Suppressor macrophage treated with lipopolysaccharide for 4 hours (primary cell): ENCODE measurements around the gene CACTIN.

ENCODE experiments used
- DNase-seq: peaks from one replicate; pipeline ENCODE4 v3.0.0-alpha.2; 2020

Gene CACTIN

DNA sequence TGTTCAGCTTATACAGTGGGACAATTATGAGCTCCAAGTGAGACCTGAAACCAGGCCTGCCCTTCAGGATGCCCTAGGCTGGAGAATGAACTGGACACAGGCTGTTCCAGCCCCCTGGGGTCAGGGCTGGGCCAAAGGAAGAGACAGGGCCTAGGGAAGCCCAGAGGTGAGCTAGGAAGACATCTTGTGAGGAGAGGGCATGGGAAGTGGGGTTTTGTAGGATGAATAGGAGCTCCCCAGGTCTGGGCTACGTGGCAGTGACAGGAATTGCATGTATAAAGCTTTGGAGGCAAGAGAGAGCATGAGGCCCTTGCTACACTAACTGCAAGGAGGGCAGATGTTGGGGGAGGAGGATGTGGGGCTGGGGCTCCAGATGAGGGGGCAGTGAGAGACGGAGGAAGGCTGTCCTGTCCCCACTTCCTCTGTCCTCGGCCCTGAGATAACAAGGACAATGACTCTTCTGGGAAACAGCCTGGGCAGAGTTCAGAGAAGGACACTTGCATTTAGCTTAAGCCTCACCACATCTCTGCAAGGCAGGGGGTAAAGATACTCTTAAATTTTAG, 18.4 kb downstream of the CACTIN start:
- no peak for DNase-seq

DNA sequence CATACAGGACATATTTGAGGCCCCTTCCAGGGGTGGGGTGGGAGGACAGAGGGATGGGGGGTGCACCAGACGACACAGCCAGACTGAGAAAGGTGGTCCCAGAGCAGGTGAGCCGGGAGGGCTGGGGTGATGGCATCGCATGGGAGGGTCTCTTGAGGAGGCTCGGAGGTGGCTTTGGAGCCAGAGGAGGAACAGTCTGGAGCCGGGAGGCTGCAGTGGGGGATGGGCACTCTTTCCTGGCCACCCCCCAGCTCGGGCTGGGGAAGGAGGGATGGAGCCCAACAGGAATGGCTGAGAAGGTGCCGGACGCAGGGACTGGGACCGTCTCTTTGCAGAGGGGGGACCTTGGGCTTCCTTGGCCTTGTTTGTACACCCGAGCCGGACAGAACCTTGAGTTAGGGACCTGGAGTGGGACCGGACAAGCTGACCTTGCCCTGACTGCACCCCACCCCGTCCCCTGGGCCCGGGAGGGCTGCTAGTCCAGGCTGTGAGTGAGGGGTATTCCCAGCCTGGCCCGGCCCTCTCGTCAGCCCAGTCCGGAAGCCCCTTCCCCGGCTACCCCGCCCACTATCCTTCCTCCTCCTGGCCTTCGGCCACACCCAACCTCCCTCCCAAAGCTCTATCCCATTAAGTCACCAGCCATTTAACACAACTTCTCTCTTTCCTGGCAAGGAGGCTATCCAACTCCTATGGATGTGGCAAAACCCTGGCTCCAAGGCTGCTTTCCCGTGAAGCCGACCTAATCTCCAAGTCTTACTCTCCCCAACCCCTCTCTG, 19.1 kb downstream of the CACTIN start:
- DNase-seq: peak; percentile 42

DNA sequence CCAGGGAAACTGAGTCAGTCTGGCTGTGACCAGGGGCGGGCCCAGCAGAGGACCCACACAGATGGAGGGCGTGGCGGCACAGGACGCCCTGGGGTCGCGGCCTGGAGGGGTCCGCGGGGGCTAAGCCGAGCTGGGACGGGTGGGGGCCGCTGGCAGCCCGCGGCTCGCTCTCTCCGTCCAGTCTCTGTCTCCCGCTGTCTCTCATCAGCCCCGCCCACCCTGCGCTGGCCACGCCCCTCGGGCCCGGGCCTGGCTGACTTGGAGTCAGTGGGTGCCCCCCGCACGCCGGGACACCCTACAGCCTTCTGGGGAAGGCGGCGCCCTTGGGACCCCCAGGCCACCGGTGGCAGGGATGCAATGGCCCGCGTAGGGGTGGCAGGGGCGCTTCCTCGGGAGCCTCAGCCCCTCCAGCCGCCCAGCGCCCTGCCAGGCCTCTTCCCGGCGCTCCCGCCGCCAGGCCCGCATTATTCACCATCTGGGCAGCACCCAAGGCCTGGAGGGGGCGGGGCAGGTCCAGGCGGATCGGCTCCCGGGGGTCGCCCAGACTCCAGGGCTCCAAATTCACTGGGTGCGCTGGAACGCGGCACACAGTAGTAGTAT, 19.8 kb downstream of the CACTIN start, which contains the start of gene TBXA2R:
Gene TBXA2R (minus strand): TSS at position 186 of the 600 bp plus-strand sequence. CDS start 6,241 bp downstream, outside the sequence.
- peak; percentile 58 for DNase-seq

DNA sequence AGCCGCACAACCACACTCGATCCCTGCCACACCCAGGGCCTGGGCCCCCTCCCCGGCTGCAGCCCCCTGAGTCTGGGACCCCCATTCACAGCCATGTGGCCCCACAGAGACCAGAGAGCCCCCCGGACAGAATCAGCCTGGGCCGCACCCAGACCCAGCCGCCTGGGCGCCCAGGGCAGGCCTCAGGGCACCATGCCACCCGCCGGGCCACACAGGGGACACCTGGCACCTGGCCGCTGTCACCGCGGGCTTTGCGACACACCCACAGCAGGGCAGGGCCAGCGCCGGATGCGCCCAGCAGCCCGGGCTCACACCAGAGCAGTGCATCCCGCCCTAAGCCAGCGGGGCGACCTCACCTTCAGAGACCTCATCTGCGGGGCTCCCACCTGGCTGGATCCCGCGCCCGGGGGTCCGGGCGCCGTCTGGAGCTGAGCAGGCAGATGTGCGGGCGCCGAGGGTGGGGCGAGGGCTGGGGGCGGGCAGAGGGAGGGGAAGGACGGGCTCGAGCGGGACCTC, 20.4 kb downstream of the CACTIN start:
- DNase-seq: no peak

DNA sequence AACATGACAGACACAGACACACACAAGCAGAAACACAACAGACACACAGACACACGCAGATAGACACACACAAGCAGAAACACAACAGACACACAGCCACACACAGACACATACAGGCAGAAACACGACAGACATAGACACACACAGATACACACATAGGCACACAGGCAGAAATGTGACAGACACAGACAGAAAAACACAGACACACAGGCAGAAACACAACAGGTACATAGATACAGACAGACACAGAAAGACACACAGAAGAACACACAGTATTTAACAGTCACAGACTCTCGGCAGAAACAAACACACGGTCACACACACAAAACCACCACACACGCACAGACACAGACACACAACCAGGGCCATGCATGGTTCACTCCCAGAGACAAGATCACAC, 20.8 kb downstream of the CACTIN start:
- no peak for DNase-seq

DNA sequence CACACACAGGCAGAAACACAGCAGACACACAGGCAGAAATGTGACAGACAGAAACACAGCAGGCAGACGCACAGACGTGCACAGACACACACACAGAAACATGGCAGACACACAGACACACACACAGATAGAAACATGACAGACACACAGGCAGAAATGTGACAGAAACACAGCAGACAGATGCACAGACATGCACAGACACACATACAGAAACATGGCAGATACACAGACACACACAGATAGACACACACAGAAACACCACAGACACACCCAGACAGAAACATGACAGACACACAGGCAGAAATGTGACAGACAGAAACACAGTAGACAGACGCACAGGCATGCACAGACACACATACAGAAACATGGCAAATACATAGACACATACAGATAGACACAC, 21.2 kb downstream of the CACTIN start:
- no peak for DNase-seq

DNA sequence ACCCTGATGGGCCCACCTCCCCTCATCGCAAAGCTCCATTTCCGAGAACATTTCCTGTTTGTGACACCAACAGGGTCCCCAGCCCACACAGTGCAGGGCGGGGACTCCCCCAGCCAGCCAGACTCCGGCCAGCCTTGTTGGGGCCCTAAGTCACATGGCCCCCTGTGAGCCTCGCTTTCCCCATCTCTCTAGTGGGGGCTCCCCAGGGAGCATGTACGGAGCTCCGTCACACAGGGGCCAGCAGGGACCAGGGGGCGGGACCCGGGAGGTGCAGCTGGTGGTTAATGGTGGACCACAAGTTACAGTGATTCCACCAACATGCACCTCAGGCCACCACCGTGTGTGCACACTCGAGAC, 21.6 kb downstream of the CACTIN start:
- DNase-seq: no peak

DNA sequence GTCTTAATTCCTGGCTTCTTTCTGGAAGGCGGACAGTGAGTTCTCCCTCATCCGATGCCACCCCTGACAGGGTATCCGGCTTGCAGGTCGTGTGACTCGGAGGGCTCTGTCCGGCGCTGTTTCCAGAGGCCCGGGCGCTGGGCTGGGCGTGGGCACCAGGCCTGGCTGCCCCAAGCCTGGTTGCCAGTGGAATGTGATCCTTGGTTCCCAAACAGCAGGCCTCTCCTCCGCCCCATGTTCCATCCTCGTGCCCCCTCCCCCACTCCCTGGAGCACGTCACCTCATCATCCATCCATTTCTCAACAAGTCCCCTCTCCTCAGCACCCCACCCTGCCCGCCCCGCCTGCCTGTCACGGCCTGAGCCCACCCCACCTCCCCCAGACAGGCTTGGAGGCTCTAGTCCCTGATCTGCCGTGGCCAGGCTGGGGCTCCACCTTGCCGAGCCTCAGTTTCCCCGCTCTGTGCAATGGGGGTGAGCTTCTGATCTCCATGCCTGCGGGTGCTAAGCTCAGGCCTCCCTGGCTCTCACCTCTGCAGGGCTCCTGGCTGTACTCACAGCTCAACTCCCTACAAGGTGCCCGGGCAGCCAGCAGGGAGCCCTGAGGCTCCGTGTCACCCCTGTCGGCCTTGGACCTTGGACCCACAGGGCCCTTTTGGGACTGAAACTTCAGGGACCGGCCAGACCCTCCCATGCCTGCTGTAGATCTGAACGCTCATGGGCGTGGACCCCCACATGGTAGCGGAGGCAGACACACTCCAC, 22.2 kb downstream of the CACTIN start:
- no peak for DNase-seq

DNA sequence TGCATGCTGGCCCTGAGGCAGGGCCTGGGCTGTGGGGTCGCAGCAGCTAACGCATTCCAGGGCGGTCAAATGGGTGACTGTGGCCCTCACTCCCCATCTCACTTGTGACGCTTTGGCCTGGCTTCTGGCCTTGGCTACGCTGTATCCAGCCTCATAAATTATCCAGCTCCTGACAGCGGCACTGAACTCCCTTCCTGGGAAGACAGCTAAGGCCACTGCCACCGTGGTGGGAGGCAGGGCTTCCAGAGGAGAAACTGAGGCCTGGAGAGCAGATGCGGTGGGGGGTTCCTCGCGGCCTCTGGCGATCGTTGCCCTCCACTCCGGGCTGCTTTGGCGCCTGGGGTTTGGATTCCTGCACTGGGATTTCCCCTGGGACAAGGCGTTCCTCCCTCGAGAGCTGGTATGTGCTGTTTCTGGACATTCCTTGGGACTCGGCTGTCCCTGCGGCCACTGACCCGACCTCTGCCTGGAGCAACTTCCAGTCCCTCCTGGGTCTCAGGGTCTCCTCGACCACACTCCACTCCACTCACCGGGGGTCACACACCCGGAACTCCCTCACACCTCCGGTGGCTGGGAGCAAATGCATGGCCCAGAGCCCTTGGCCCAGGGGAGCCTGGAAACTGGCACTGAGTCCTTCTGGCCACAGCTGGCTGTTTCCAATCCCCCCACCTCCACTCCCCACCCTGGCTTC, 23.3 kb downstream of the CACTIN start:
- no peak for DNase-seq

DNA sequence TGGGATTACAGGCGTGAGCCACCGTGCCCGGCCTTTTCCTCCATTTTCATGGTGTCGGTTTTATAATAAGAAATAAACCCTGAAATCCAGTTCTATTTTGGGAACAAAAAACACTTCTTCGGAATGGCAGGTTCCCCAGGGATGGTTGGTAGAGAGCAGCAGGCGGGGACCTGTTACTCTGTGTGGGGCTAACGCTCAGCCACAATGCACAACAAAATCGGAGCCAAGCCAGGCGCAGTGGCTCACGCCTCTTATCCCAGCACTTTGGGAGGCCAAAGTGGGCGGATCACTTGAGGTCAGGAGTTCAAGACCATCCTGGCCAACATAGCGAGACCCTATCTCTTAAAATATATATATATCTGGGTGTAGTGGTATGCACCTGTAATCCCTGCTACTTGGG, 25.6 kb downstream of the CACTIN start:
- DNase-seq: no peak

DNA sequence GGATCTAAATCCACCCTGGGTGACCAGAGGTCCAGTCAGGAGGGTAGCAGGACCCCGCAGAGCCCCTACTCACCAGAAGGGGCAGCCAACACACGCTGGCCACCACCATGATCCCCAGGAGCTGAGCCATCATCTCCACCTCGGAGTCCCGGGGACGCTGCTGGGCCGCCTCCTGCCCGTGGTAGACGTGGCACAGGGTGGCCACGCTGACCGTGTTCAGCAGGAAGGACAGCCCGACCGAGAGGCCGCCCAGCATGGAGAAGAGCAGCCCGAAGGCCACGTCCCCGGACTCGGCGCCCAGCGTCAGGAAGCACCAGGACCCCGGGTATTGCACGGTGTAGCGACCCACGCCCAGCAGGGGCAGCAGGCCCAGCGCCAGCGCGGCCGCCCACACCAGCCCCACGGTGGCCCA, 26.8 kb downstream of the CACTIN start:
- DNase-seq: no peak

DNA sequence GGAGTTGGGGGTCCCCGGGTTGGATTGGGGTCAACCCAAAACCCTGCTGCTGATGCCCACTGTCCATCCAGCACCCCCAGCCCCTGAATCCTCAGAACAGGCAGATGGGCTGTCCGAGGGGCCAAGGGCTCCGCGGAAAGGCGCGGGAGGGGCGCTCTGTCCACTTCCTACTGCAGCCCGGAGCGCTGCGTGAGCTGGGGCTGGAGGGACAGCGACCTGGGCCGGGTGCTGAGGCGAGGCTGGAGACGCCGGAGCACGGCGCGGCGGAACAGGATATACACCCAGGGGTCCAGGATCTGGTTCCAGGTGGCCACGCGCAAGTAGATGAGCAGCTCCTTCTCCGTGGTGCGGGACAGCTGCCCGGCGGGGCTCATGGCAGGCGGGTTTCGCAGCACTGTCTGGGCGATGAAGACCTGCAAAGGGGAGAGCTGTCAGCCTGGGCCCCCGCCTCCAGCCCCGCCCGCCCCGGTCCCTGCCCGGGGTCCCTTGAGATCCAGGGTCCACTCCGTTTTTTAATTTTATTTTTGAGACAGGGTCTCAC, 31.0 kb downstream of the CACTIN start:
- no peak for DNase-seq

DNA sequence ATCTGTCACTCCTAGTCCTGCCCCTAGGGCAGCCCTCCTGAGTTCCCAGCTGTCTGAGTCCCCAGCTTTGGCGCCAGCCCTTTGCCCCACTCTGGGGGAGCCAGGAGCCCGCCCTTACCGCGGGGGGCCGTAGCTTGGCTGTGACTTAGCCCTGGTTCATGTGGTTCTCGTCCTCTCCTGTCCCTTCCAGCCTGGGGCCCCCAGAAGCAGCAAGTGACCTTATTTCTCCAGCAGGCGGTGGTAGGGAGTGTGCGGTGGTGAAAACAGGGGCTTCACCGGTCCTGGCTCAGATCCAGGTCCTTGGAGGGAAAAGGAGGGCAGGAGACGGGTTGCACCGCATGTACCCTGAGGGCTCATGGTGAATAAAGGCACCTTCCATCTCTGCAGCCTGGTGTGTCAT, 33.4 kb downstream of the CACTIN start:
- DNase-seq: no peak

DNA sequence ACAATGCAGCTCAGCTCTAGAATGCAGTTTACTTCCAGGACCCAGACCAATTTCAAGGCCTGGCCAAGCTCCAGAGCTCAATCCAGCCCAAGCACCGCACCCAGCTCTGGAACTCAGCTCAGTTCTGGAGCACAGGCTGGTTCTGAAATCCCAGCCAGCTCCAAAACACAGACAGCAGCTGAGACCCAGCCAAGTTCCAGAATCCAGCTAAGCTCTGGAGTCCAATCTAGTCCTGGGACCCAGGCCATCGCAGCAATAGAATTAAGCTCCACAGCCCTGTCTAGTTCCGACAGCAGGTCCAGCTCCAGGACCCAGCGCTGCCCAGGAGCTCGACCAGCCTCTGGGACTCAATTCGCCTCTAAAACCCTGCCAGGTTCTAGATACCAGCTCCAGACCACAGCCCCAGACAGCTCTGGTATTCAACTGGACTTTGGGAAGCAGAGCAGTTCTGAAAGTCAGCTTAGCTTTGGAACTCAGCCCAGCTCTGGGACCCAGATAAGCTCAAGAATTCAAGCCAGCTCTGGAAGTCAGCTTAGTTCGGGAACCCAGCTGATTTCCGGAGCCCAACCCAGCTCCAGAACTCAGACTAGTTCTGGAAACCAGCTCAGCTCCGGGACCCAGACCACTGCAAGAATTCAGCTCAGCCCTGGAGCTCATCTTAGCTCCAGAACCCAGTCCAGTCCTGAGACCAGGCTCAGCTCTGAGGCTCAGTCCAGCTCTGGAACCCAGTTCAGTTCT, 34.5 kb downstream of the CACTIN start:
- DNase-seq: no peak

DNA sequence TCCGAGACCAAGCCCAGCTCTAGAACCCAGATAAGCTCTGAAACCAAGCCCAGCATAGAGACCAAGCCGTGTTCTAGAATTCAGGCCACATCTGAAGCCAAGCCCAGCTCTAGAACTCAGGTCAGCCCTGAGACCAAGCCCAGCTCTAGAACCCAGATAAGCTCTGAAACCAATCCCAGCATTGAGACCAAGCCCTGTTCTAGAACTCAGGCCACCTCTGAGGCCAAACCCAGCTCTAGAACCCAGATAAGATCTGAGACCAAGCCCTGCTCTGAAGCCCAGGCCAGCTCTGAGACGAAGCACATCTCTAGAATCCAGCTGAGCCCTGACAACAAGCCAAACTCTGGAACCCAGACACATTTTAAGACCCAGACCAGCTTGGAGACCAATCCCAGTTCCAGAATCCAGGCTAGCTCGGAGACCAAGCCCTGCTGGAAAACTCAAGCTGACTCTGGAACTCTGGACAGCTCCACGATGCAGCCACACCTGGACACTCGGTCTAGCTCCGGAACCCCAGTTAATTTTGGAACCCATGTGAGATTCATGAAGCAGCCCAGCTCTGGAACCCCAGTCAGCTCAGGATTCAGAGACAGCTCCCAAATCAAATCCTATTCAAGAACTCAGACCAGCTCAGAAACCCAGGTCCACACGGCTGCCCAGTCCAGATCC, 35.5 kb downstream of the CACTIN start:
- no peak for DNase-seq

DNA sequence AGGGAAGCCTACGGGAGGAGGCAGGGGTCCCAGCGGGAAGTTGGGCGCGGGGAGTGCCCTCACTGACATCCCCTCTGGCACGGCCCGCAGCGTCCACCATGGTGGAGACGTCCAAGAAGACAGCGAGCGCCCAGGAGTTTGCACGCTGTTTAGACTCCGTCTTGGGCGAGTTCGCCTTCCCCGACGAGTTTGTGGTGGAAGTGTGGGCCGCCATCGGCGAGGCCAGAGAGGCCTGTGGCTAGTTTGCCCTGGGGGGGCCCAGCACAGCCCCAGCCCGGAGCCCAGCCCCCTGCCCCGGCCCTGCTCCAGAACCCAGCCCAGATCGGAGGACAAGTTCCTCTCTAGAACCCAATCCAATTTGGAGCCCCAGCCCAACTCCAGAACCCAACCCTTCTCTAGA, 36.6 kb downstream of the CACTIN start:
- no peak for DNase-seq

DNA sequence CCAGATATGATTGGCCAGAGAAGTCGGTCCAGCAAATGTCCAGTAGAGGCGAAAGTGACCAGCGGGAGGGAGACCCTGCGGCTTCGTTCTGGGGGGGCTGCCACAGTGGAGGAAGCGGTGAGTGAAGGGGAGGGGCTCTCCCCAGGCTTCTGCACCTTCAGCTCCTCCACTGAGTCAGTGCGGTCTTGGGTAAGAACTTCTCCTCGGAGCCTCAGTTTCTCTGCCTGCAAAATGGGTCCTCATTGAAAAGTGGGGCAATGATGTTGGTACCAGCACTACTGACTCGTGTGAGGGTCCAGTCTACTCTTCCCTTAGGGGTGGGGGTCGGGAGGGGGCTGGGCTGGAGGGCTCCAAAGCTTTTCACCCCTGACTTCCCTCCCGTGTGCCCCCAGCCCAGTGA, 37.2 kb downstream of the CACTIN start:
- no peak for DNase-seq

DNA sequence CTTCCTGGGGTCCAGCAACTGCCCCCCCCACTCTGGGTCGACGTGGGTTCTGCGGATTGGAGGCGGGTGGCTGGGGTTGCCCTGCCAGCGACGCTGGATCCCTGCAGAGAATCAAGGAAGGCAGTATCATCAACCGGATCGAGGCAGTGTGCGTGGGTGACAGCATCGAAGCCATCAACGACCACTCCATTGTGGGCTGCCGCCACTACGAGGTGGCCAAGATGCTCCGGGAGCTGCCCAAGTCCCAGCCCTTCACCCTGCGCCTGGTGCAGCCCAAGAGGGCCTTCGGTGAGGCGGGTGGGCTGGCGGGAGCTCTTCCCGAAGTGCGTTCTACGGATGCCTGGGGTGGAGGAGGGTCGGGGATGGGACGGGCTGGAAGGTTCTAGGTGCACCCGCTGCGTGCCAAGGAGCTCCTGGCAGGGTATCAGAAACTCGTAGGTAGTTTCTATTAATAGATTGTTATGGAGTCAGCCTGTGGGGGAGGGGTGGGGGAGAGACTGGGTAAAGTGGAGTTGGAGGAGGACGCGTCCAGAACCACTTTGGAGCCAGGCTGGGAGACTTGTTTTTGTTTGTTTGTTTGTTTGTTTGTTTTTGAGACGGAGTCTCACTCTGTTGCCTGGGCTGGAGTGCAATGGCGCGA, 39.8 kb downstream of the CACTIN start:
- DNase-seq: no peak

DNA sequence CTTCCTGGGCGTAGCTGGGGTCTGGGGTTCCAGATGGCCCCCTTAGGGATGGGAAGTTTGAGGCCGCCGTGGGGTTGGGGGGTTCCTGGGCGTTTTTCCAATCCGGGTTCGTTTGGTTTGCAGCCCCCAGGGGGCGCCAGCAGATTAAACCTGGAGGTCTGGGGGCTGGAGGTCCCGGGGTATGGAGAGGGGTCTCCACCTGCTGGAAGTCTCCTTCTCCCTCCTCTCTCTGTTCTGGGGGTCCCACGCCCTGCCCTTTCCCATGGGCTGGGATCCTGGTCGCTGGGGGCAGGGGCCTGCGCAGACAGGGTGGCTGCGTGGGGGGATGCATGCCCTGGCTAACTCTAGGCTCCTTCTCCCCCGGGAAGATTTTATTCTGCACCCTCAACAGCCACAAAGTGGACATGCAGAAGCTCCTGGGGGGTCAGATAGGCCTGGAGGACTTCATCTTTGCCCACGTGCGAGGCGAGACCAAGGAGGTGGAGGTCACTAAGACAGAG, 40.4 kb downstream of the CACTIN start:
- peak; percentile 45 for DNase-seq
